ENCODE measurements around the gene CYTH2.

CYTH2 gene

DNA sequence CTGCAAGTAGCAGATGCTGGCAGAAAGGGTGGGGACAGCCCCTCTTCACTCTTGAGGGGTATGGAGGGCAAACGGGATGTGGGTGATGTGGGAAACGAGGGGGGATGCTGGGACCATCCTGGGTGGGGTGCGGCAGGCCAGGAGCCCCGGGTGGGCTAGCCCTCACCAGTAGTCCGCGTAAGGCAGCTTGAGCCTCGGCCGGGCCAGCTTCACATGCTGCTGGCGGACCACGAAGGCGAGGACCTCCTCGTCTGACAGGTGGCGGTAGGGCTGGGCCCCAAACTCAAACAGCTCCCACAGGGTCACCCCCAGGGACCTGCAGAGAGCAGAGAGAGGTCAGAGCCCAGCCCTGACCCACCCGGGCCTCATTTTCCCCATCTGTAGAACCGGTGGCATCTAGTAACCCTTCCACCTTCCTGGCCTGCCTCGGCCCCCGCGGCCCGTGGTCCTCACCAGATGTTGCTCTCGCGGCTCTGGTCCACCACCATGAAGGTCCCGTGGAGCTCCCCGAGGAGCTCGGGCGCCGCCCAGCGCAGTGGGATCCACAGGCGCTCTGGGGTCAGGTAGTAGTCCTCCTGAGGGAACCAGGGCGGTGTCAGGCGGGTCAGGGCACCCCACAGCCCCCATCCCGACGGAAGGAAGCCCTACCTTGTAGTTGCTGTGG, 31.8 kb downstream of the CYTH2 start:
- peak overlapping the region; percentile 52 for H3K4me3 ChIP-seq (ENCODE audit: severe bottlenecking)
- ATAC-seq (ENCODE audit: low read depth) (peak; percentile 1; the same call in 2 of the 3 replicates), DNase-seq (ENCODE audit: low spot score) (peak; percentile 66)
- H3K36me3 ChIP-seq (ENCODE audit: low read depth): no peaks in the 10 kb centered on the region
- peak overlapping the region; percentile 57 for H3K27ac ChIP-seq (ENCODE audit: poor library complexity, severe bottlenecking)
- no peaks in the 10 kb centered on the region for H3K27me3 ChIP-seq (ENCODE audit: insufficient read depth, poor library complexity, severe bottlenecking)
- TF ChIP-seq, protein P1, sequence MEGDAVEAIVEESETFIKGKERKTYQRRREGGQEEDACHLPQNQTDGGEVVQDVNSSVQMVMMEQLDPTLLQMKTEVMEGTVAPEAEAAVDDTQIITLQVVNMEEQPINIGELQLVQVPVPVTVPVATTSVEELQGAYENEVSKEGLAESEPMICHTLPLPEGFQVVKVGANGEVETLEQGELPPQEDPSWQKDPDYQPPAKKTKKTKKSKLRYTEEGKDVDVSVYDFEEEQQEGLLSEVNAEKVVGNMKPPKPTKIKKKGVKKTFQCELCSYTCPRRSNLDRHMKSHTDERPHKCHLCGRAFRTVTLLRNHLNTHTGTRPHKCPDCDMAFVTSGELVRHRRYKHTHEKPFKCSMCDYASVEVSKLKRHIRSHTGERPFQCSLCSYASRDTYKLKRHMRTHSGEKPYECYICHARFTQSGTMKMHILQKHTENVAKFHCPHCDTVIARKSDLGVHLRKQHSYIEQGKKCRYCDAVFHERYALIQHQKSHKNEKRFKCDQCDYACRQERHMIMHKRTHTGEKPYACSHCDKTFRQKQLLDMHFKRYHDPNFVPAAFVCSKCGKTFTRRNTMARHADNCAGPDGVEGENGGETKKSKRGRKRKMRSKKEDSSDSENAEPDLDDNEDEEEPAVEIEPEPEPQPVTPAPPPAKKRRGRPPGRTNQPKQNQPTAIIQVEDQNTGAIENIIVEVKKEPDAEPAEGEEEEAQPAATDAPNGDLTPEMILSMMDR (IDR thresholded peaks at IDR 0.05; ENCODE audit: poor library complexity, severe bottlenecking): no peak
- H3K9me3 ChIP-seq (ENCODE audit: severe bottlenecking): no peaks in the 10 kb centered on the region
- no peaks in the 10 kb centered on the region for H3K4me1 ChIP-seq (ENCODE audit: insufficient read depth, poor library complexity, severe bottlenecking)

DNA sequence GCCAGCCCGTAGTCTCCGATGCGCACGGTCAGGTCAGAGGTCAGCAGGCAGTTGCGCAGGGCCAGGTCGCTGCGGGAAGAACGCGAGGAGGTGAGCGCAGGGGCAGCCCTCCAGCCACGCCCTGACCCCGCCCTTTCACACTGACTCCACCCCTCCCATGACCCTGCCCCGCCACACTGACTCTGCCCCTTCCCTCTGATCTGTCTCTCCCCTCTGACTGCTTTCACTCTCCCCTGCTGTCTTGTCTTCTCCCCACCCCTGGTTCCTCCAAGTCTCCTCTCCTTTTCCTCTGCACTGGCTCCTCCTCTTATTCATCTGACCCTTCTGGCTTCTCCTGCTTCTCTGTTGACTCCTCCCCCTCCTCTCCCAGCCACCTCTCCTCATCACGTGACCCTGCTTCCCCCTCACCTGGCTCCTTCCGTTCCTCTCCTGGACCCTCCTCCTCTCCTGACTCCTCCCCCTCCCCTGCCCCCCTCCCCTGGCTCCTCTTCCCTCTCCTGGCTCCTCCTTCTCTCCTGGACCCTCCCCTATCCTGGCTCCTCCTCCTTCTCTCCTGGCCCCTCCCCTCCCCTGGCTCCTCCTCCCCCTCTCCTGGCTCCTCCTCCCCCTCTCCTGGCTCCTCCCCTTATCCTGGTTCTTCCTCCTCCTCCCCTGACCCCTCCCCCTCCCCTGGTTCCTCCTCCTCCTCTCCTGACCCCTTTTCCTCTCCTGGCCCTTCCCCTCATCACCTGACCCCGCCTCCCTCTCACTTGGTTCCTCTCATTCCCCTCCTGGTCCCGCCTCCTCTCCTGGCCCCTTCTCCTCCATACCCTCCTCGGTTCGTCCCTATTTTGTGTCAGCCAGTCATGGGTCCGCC, 32.6 kb downstream of the CYTH2 start:
- TF ChIP-seq, protein P1 (IDR thresholded peaks at IDR 0.05; ENCODE audit: poor library complexity, severe bottlenecking): no peak
- H3K4me1 ChIP-seq (ENCODE audit: insufficient read depth, poor library complexity, severe bottlenecking): no peaks in the 10 kb centered on the region
- ATAC-seq (ENCODE audit: low read depth) (peak; percentile 83), DNase-seq (ENCODE audit: low spot score) (peak; percentile 99)
- no peaks in the 10 kb centered on the region for H3K27me3 ChIP-seq (ENCODE audit: insufficient read depth, poor library complexity, severe bottlenecking)
- no peaks in the 10 kb centered on the region for H3K9me3 ChIP-seq (ENCODE audit: severe bottlenecking)
- peak overlapping the region; percentile 57 for H3K27ac ChIP-seq (ENCODE audit: poor library complexity, severe bottlenecking)
- H3K36me3 ChIP-seq (ENCODE audit: low read depth): no peaks in the 10 kb centered on the region
- H3K4me3 ChIP-seq (ENCODE audit: severe bottlenecking): peak overlapping the region; percentile 52

DNA sequence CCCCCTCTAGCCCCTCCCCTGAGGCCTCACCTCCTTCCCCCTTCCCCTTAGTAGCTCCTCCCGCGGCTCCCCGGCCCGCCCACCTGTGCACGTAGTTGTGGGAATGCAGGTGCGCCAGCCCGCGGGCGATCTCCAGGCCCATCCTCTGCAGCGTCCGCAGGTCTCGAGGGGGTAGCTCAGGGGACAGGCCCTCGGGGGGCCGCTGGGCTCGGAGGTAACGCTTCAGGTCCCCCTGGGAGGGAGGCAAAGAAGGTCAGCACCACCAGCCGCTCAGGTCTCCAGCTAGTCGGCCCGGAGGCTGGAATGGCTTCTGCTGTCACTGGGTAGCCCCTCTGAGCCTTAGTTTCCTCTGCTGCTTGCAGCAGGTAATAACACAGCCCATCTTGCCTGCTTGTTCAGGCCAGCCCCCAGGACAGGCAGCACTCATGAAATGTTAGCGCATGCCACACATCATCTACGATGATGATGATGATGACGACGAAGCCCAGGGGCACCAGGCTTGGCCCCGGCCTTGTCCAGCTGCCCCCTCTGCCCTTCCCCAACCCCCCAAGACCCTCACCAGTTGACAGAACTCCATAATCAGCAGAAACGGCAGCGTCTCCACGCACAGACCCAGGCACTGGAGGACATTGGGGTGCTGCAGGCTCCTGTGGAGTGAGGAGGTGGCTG, 33.3 kb downstream of the CYTH2 start:
- H3K9me3 ChIP-seq (ENCODE audit: severe bottlenecking): no peaks in the 10 kb centered on the region
- peak overlapping the region; percentile 11 for H3K4me3 ChIP-seq (ENCODE audit: severe bottlenecking)
- peak overlapping the region; percentile 10 for H3K27ac ChIP-seq (ENCODE audit: poor library complexity, severe bottlenecking)
- DNase-seq (ENCODE audit: low spot score) (no peak), ATAC-seq (ENCODE audit: low read depth) (no peak)
- no peaks in the 10 kb centered on the region for H3K36me3 ChIP-seq (ENCODE audit: low read depth)
- H3K27me3 ChIP-seq (ENCODE audit: insufficient read depth, poor library complexity, severe bottlenecking): no peaks in the 10 kb centered on the region
- no peaks in the 10 kb centered on the region for H3K4me1 ChIP-seq (ENCODE audit: insufficient read depth, poor library complexity, severe bottlenecking)
- TF ChIP-seq, protein P1 (IDR thresholded peaks at IDR 0.05; ENCODE audit: poor library complexity, severe bottlenecking): no peak

DNA sequence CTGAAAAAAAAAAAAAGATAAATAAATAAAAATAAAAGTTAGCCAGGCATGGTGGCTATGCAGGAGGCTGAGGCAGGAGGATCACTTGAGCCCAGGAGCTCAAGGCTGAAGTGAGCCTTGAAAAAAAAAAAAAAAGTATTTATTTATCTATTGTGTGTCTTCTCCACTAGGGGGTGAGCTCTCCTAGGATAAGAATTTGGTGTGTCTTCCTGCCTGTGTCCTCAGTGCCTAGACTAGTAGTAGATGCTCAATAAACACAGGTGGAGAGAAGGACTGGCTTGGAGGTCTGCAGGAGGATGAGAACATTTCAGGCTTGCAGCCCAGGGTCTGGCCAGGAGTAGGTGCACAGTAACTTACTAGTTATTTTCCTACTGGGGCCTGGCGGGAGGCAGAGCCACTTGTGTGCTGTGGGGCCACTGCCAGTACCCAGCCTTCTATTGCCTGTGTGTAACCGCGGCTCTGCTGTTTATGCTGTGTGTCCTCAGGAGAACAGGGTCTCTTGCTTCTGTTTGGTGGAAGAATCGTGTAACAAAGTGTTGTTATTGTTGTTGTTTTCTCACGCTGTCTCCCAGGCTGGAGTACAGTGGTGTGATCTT, 37.1 kb downstream of the CYTH2 start:
- H3K27ac ChIP-seq (ENCODE audit: poor library complexity, severe bottlenecking): no peak overlapping the region
- H3K27me3 ChIP-seq (ENCODE audit: insufficient read depth, poor library complexity, severe bottlenecking): no peaks in the 10 kb centered on the region
- H3K36me3 ChIP-seq (ENCODE audit: low read depth): no peaks in the 10 kb centered on the region
- TF ChIP-seq, protein P1 (IDR thresholded peaks at IDR 0.05; ENCODE audit: poor library complexity, severe bottlenecking): peak; percentile 79
- ATAC-seq (ENCODE audit: low read depth) (no peak), DNase-seq (ENCODE audit: low spot score) (no peak)
- no peak overlapping the region for H3K4me3 ChIP-seq (ENCODE audit: severe bottlenecking)
- H3K4me1 ChIP-seq (ENCODE audit: insufficient read depth, poor library complexity, severe bottlenecking): no peaks in the 10 kb centered on the region
- H3K9me3 ChIP-seq (ENCODE audit: severe bottlenecking): no peaks in the 10 kb centered on the region
